HG03571 (cell line): ENCODE measurements around the gene MYL1.

Source experiments
- ATAC-seq: cut with Tn5 transposase; IDR thresholded peaks from one replicate; pipeline ENCODE4 v1.9.1; 2021; ENCODE audit not compliant: unreplicated experiment

MYL1 gene

DNA sequence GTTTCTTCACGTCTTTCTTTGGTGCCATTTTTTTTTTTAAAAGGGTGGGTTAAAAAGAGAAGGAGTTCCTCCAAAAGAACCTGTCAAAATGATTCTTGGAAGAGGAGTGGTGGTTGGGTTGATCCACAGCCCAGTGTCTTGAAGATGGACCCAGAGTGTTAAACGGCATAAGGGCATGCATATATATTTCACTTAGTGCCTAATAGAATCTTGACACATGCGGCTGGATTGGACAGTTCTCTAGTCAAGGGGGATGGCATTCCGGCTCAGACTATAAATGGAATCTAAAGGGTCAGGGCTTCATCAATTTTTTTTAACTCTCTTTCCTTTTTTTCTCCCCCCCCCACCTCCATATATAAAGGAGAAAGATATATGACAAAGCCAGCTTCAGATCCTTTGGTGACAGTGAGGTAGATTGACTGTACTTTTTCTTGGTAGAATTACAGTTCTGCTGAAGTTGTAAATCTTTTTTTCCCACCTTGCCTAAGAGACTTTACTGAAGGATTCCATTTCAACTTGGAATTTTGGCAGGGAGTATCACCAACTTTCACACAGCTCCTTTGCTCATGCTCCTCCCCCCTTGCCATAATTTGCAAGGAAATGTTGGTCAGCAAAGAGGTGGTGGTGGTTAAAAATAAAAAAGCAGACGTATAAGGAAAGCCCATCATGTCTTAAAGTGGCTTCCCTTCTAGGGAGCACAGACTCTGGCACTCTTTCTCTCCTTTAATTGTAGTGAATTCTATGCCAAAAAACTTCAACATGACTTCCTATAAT, at the start of gene MYL1:
Gene MYL1, minus strand, starts transcription at position 160 of the 774 bp plus-strand sequence. Its CDS starts 132 bp downstream, at position 28.
- ATAC-seq = no peak

DNA sequence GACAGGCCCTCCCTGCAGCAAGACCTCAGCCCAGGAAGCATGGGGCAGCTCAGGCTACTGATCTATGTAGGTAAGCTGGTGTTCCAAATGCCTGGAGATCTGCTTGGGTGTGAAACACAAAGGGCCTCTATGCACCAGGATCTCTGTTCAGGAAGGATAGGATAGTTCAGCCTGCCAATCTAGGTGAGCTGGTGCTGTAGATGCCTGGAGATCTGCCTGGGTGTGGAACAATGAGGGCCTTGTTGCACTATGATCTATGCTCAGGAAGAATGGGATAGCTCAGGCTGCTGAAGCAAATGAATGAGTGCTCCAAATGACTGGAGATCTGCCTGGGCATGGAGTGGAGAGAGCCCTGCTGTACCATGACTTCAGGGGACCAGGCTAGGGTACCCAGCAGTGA, 48.9 kb upstream of the MYL1 start:
- ATAC-seq = no peak

DNA sequence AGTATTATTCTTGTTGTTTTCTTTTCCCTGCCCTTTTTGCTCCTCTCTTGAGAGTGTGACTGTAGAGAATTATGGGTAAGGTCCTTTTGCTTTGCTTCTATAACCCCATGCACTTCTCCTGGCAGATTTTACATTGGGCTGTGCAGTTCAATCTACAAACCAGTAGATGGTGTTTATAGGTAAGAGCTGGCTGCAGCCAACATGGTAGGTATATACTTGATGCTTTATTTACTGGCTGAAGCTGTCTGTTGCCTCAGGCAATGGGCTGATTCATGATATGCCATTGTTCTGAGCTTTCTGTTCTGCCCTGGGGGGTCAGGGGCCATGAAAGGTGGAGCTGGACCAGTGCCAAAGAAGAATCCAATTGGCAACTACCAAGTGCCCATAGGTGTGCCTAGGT, 48.3 kb upstream of the MYL1 start:
- ATAC-seq = no peak

DNA sequence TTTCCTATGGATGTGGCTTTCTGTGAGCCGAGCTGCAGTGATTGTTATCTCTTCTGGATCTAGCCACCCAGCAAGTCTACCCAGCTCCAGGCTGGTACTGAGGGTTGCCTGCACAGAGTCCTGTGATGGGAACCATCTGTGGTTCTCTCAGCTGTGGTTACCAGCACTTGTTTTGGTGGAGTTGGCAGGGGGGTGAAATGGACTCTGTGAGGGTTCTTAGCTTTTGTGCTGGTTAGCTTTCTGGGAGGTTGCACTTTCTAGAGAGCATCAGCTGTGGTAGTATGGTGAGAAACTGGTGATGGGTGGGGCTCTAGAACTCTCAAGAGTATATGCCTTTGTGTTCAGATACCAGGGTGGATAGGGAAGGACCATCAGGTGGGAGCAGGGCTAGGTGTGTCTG, 45.4 kb upstream of the MYL1 start:
- no peak for ATAC-seq

DNA sequence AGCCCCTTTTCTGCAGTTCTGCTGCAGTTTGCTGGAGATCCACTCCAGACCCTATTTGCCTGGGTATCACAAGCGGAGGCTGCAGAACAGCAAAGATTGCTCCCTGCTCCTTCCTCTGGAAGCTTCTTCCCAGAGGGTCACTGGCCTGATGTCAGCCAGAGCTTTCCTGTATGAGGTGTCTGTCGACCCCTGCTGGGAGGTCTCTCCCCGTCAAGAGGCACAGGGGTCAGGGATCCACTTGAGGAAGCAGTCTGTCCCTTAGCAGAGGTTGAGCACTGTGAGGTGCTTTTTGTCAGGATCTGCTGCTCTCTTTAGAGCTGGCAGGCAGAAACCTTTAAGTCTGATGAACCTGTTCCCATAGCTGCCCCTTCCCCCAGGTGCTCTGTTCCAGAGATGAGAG, 42.0 kb upstream of the MYL1 start:
- no peak for ATAC-seq

DNA sequence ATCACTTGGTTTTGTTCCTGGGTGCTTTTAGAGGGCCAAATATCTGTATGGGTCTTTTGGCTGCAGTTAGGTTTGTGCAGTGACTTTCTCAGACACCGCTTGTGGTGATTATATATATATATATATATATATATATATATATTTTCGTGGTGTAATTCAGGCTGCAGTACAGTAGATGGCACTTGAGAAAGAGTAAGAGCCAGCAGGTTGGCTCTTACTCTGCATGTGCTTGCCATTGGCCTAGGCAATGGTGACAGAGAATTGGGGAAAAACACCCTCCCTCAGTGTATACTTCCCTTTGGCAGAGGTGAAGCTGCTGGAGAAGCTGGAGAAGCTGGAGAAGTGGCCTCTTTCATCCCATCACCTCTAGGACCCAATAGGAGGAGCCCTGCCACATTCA, 22.2 kb upstream of the MYL1 start:
- ATAC-seq = no peak

DNA sequence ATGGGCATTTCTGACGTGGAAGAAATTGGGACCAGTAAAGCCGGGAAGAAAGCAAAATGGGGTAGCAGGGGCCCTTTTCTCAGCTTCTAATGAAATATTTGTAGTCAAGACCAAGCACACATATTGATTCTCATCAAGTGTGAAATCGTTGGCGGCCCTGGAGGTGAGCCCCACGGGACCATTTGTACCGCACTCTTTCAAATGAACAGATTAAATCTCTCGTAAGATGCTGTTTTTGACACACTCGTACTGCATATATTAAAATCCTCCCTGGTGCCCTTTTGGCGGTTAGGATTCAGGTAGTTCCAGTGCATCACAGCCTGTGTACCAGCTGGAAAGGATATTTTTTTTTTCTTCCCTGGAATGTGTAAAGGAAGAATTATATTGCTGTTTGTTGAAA, 9.9 kb upstream of the MYL1 start:
- ATAC-seq = no peak

DNA sequence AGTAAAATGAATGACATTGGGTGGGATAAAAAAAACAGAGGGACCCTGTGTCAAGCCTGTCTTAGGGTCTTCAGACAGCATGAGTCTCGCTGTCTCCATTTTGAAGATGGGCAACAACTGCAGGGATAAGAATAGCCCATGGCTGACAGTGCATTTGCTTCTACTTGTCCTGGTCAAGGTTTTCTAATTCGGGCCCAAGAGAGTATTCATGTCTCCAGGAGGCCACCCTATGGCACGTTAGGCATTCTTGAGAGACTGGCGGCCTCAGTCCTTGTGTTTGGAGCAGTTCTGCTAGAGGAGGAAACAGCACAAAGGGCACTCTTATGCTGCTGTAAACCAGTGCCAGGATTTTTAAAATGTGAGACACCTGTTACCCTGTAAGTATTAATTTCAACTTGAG, 9.5 kb upstream of the MYL1 start:
- ATAC-seq = no peak

DNA sequence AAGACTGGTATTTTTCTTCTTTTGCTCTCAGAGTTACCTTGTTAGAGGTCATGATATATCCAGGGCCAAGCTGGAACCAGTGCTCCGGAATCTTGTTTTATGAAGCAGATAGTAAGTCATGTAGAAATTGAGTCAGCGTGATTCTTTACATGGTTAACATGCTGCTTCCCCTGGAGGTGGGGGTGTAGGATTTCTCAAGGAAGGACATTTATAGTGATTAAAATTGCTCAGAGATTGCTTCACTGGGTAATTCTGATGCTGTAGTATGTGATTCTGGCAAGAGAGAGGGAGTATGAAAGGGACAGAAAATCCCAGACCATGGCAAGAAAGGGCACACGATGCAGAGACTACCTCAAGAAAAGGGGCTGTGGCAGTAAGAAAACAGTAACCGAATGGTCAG, 8.0 kb upstream of the MYL1 start:
- no peak for ATAC-seq

DNA sequence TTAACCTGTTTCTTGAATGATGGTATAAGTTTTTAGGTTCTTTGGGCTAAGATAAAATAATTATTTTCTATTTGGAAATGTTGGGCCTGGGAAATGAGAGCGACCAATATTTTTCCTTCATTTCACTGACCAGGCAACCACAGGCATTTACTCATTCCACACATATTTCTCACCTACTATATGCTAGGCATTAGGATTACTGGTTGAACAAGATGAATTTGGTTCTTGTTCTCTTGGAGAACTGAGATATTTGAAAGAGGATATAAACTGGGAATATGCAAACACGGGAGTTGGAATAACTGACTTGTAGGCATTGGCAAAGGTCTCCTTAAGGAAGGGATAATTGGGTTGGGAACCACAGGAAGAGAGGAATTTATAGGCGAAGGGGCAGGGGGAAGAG, 3.9 kb upstream of the MYL1 start:
- no peak for ATAC-seq

DNA sequence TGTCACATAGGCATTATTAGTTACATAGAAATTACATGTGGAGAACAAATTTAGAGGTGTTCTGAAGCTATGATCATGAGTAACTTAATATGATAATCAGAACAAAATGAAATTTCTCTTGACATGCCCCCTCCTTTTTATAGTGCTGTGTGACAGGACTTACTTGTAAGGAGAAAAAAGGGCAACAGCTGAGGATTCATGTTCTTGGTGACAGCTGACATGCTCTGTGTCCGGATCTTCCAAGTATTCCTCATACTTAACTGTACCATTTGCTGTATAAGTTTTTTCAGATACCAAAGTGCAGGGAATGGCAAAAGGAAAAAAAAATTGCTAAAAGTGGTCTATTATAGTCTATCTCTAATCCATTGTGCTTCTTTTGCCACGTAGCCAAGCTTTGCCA, 3.5 kb upstream of the MYL1 start:
- ATAC-seq = no peak

DNA sequence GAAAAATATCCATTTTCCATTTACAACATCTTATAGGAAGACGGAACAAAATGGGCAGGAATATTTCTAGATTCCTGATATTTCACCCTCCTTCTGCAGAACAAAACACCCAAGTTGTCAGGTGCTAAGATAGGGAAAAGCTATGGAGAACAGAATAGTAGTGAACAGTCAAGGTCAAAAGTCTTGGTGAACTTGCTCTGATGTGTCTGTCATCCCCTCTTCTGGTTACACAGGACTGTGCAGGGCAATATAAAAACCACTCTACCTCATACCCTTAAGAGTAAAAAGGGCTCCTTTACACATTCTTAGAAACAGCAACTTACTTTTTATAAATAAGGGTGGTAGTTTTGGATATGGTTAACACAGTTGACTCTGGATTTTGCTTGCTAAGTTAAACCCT, 4.4 kb downstream of the MYL1 start:
- ATAC-seq = no peak

DNA sequence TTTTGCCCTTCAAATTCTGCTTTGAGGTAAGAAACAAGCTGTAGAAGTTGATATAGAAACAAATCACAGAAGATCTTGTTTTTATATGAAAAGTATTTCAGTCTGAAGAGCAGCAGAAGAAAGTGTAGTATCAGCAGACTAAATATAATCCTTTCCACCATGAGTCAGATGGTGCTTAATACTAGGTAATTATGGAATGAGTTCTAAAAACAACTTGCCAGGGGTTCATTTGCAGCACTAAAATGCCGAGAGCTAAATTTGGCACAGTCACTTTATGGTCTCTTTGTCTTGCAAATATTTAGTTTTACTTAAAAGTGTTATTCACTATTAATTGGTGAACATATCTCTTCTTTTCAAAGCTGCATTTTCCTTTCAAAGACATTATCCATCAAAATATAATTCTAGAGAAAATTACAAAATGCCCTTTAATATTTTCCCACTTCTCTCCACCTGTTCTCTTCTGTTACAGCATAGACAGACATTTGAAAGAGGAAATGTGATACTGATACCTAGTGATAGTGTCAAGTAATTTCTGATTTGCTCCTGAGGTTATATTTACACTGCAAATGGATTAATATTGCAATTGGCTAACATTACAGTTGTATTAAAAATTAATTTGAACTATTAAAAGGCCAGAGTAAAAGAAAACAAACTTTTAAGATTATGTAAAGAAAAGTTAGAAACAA, 5.3 kb downstream of the MYL1 start:
- no peak for ATAC-seq

DNA sequence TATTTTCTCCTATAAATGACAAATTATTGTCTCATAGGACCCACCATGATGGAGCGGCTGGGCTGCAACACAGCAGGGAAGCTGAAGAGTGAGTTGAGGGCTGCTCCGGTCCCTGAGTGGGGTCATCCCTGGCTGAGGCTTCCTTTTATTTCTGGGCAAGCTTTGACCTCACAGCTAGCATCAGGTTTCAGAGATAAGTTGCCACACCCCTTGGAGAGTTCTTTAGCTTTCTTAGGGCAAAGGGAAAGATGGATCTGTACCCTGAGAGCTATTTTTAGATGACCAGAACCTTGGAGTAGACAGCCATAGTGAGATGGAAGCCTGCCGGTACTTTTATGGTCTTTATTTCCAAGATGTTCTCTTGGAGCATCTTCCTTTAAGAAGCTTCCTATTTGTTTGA, 11.5 kb downstream of the MYL1 start:
- ATAC-seq = no peak

DNA sequence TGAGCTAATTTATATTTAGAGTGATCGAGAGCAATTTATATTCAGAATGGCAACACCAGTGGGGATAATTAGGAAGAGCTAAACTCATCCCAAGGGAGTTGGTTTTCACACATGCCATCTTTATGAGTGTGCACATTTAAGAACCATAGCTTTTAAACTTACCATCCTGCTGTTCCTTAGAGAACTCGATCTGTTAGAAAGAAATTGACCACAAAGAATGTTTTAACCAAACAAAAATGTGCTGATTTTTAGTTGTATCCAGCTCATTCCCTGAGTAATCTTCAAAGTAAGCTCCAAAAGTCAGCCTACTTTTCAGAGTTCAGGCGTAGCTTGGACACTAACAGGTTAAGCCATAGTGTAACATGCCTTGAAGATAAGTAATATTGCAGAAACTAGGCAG, 12.6 kb downstream of the MYL1 start:
- no peak for ATAC-seq

DNA sequence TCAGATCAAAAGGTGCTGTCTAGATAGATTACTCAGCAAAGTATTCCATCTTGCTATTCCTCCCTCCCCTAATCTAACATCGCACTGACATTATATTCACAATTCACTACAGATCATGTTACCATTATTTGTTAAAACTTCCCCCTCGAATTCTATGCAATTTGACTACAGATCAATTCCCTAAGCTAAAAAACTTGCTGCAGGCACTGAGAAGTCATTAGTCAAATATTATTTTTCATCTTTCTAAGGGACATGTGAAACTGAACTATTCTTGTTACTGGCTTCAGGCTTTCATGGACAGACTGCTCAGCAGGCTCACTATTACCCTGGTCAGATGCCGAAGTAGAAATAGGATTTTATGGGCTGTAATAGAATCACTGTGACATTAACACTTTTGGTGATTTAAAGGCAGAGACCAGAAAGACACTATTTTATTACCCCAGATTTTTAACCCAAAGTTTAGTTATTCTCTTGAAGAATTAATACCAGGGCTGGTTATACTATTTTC, 15.1 kb downstream of the MYL1 start:
- ATAC-seq = no peak

DNA sequence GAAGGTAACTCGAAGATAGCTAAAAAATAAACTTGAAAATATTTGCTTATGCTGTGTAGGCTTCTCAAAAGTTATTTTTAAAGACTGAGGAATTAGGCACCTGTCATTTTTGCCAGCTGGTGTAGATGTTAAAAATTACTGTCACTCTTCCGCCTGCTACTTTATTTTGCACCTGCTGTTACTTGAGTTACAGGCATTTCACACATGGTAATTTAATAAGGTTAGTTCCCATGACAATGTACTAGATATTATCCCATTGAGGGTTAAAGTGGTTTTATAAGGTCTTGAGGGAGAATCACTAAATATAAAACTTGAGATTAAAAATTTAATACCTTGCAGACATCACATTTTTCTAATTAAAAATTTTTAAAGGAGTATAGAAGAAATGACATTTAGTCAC, 26.6 kb downstream of the MYL1 start:
- no peak for ATAC-seq

DNA sequence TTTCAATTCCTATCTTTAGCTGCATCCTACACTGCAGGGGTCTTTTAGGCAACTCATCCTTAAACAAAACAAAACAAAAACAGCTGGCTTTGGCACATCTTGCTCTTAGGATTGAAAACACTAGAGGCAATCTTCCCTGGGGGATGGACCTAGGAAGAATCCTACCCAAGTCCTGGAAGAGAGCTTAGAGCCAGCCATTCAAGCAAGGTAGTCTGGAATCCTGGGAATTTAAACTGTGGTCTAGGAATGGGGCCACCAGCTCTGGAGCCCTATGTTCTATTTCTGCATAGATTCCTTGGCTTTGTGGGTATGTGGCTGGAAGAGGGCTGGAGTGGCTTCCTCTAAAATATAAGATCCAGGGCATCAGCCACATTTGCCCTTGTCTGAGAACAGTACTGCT, 27.7 kb downstream of the MYL1 start:
- ATAC-seq = no peak

DNA sequence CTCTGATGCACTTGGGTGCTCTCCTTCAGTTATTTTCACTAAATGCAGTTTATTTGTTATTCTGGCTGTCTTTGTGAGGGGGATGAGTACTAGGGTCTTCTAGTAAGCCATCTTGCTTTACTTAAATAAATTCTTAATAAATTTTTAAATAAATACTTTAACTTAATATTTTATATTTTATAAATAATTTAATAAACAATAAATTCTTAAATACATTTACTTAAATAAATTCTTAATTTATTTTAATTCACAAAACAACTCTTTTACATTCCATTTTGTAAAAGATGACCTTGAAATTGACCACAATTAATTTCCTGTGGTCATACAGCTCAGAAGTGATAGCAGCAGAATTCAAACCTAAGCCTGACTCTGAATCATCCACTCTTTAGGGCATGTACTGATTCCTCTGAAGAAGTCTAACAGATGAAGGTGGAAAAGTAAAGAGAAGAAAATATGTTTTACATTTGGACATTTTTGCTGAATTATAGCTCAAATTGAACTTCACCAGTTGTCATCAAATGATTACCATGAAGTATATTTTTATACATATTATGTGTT, 28.8 kb downstream of the MYL1 start:
- no peak for ATAC-seq

DNA sequence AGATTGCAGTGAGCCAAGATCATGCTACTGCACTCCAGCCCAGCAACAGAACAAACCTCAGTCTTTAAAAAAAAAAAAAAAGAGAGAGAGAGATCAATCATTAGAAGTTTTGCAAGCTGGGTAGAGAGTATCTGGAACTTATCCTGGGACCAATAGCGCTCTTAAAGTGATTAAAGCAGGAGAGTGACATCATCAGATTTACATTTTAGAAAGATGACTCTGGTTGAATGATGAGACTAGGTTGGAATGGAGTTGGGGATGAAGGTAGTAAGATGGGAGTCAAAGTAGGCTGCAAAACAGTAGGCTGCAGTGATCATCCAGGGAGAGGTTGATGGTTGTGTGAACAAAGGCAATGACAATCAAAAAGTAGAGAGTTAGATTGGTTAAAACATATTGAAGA, 37.8 kb downstream of the MYL1 start:
- ATAC-seq = no peak

DNA sequence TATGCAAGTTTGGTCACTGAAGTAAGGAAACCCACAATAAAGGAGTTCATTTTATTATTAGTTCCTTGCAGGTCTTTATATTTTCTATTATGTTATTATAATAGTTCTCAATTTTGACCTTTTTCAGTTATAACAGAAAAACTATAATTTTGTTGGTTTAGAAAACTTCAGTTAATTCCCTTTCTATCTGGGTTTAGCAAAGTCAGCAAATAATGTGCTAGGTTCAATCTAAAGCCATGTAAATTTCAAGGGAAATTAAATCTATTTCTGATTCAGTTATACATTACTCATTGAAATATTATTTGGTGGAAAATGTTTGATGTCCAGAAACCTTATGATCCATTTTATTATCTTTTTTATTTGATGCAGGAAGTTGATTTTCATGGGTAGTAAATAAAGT, 43.7 kb downstream of the MYL1 start:
- no peak for ATAC-seq

DNA sequence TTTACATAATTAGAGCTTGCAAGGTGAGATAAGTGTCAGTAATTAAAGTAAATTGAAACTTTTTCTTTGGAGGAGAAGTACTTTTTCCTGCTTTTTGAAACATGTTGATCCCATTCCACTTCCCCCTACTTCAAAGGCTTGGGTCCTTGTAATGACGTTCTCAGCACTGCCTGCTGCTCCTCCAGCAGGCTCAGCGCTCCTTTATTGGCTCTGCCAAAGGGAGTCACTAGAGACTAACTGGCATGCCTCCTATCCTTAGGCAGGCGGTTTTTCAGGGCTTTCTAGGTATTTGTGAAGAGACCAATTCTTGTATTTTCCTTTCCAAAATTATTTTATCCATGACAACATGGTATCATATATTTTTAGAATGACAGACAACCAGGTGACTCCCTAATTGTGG, 45.8 kb downstream of the MYL1 start:
- no peak for ATAC-seq
